Liver (tissue), 3 donors: Measurements from ENCODE around the gene USP24.

Experiments used
- CTCF ChIP-seq: fragments of 150-350 bp; IDR thresholded peaks from 2 replicates; pipeline ENCODE4 v1.5.1; 2017; ENCODE audit warnings: improper control_type of control experiment, low read depth, low read length; ENCODE audit not compliant: missing input control
- GABPA ChIP-seq, 2 donors: IDR thresholded peaks in 1 of 2; conservative IDR thresholded peaks in 1 of 2; 2 replicates each; pipeline ENCODE4 v1.6.1; 2016; ENCODE audit warnings: antibody characterized with exemption in 2 of 2, mild to moderate bottlenecking in 1 of 2, moderate library complexity in 1 of 2
- RAD21 ChIP-seq, 2 donors: IDR thresholded peaks; 2 replicates each; pipeline ENCODE4 v1.6.1; 2016; ENCODE audit warnings: antibody characterized with exemption in 2 of 2, mild to moderate bottlenecking in 2 of 2
- SP1 ChIP-seq: IDR thresholded peaks from 2 replicates; pipeline ENCODE4 v1.6.1; 2018; ENCODE audit warnings: antibody characterized with exemption, mild to moderate bottlenecking
- TAF1 ChIP-seq: conservative IDR thresholded peaks from 2 replicates; pipeline ENCODE4 v1.6.1; 2016; ENCODE audit warnings: antibody characterized with exemption, mild to moderate bottlenecking
- ZBTB33 ChIP-seq: IDR thresholded peaks from 2 replicates; pipeline ENCODE4 v1.6.1; 2016; ENCODE audit warnings: antibody characterized with exemption
- donor health status: healthy.
- donor health status: healthy.

DNA sequence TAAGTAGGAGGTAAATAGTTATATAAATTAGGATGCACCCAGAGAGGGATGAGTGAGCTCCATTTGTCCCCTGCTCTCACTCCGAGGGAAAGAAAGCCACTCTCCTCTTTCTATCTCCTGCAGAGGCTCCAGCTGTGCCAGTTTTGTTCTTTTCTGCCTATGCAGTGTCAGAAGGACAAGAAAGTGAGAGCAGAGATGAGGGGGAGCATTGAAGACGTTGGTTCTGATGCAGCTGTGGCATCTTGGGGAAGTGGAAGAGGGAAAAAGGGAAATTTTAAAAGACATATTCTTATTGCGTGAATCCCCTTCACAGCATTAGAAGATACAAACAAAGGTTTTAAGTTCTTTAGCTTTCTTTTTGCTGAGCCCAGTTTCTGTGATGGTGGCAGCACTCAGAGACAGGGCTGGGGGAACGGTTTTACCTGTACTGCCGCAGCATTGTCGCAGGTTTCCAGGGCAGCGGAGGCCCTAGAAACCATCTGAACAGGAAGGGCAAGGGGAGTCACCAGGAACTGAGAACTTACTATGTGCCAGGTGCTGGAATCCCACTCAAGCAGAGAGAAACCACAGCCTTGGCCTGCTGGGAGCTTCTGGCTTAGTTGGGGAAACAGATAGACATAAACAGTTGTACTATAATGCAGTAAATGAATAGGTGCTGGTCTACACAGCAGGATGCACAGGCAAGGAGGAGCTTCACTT lies 44.9 kb upstream of the USP24 start:
- TF ChIP-seq CTCF: no peak
- TF ChIP-seq SP1: no peak
- no peak for TF ChIP-seq TAF1
- no peak for TF ChIP-seq RAD21 (IDR thresholded peaks at IDR 0.05)
- TF ChIP-seq GABPA (IDR thresholded peaks at IDR 0.05 in 1 of 2, conservative IDR thresholded peaks at IDR 0.05 in 1 of 2): no peak
- TF ChIP-seq ZBTB33: no peak
